Activated T-cell treated with anti-CD3 and anti-CD28 coated beads, Interleukin-2, amount 50 U/mL, for 24 hours (primary cell): Measurements from ENCODE around the gene UBAC2.

Experiments used
- DNase-seq: peaks from one replicate; pipeline ENCODE4 v3.0.0-alpha.2; 2020
- H3K27ac Mint-ChIP-seq: 2 replicates; pipeline ENCODE4 v1.8.0; 2020; ENCODE audit warnings: mild to moderate bottlenecking, mixed read lengths
- H3K27me3 Mint-ChIP-seq: 2 replicates; pipeline ENCODE4 v1.8.0; 2020; ENCODE audit warnings: mixed read lengths
- H3K36me3 Mint-ChIP-seq: 2 replicates; pipeline ENCODE4 v1.8.0; 2020; ENCODE audit warnings: low read depth, mixed read lengths
- H3K4me1 Mint-ChIP-seq: 2 replicates; pipeline ENCODE4 v1.8.0; 2020; ENCODE audit warnings: low read depth, mixed read lengths
- H3K4me3 Mint-ChIP-seq: 2 replicates; pipeline ENCODE4 v1.8.0; 2020; ENCODE audit warnings: mild to moderate bottlenecking, moderate library complexity, mixed read lengths
- H3K9me3 Mint-ChIP-seq: 2 replicates; pipeline ENCODE4 v1.8.0; 2020; ENCODE audit warnings: mixed read lengths

Gene UBAC2

DNA sequence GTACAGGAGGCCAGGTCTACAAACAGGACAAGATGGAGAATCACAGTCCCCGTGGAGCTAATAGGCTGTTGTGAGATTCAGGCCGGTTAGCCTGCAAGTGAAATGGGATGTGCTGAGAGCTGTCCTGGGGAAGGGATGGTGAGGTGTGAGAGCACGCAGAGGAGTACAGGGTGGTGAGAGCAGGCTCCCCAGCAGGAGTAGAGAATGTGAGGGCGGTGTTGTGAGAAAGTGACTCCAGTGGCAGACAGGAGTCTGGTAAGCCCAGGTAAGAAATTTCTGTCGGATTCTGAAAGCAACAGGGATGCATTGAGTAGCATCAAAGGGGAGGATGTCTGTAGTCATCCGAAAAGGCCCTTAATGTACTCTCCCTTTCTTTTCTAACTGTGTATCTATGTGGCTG lies 157.3 kb downstream of the UBAC2 start:
- Mint-ChIP-seq H3K4me3 (peak overlapping the region; percentile 32), H3K36me3 (peaks cover 81% of the 10 kb centered on the region)

DNA sequence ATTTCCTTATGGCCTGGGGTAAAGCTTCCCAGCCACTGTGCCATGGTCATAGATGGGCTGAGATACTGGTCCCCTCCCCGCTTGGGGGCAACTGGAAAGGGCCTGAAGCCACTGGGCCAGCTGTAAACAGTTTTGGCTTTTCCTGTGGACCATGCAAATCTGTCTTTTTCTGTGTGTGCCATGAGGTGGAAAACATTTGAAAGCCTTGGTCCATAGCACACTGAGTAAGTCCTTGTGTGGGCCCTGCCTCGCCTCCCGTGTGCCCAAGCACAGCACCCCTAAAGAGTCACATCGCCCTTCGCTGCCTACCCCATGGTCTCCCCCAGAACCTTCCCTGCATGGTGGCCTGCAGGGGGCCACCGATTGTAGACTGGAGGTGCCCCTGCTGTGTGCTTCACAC lies 158.9 kb downstream of the UBAC2 start:
- H3K36me3 Mint-ChIP-seq = peaks cover 75% of the 10 kb centered on the region
- no peak overlapping the region for H3K4me3 Mint-ChIP-seq
- peaks cover 93% of the 10 kb centered on the region for H3K4me1 Mint-ChIP-seq
- no peaks in the 10 kb centered on the region for H3K27me3 Mint-ChIP-seq
- no peaks in the 10 kb centered on the region for H3K9me3 Mint-ChIP-seq
- no peak for DNase-seq
- H3K27ac Mint-ChIP-seq = peak overlapping the region; percentile 80

More for the DNA sequence above, 157.3 kb downstream of the UBAC2 start:
- Mint-ChIP-seq H3K9me3 (no peaks in the 10 kb centered on the region), H3K27me3 (no peaks in the 10 kb centered on the region), H3K4me1 (peaks cover 95% of the 10 kb centered on the region), H3K27ac (peak overlapping the region; percentile 99)
- no peak for DNase-seq

DNA sequence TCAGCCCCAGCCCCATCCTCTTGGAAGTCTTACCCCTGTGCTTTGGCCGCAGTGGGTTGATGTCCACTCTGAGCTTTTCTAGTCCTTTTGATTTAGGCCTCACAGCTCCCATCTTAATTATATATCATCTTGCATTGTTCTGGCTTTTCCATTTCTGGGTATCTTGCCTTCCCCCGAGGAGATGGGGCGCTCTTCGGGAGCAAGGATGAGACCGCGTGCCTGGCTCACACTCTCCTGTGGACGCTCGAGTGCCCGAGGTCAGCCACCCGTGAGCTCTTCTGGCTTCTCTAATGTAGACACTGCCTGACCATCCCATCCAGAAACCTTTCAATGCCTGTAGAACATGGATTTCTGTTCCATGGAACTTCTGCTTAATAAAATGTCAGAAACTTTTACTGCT lies 160.0 kb downstream of the UBAC2 start:
- Mint-ChIP-seq H3K27me3 (no peaks in the 10 kb centered on the region), H3K27ac (peak overlapping the region; percentile 80), H3K9me3 (no peaks in the 10 kb centered on the region), H3K4me1 (peaks cover 90% of the 10 kb centered on the region), H3K36me3 (peaks cover 66% of the 10 kb centered on the region), H3K4me3 (no peak overlapping the region)
- DNase-seq = no peak

DNA sequence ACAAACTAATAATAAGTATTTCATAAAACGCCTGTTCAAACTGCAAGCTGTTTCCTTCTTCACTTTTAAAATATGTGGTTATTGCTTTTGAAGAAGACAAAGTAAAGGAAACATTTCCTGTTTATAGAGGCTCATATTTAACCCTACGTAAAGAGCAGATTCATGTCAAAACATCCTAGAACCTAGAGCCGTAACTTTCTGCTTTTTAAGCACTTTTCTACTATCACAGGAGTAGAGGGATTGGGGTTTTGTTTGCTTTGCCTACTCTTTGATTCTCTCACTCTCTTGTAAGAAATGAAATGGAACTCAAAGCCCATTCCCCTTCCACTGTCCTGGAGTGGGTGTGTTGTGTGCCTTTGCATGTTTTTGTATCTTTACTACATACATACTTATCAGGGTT lies 160.5 kb downstream of the UBAC2 start:
- H3K27ac Mint-ChIP-seq = peak overlapping the region; percentile 61
- peaks cover 90% of the 10 kb centered on the region for H3K4me1 Mint-ChIP-seq
- H3K36me3 Mint-ChIP-seq = peaks cover 66% of the 10 kb centered on the region
- no peak for DNase-seq
- no peaks in the 10 kb centered on the region for H3K9me3 Mint-ChIP-seq
- no peaks in the 10 kb centered on the region for H3K27me3 Mint-ChIP-seq
- H3K4me3 Mint-ChIP-seq = peak overlapping the region; percentile 3

DNA sequence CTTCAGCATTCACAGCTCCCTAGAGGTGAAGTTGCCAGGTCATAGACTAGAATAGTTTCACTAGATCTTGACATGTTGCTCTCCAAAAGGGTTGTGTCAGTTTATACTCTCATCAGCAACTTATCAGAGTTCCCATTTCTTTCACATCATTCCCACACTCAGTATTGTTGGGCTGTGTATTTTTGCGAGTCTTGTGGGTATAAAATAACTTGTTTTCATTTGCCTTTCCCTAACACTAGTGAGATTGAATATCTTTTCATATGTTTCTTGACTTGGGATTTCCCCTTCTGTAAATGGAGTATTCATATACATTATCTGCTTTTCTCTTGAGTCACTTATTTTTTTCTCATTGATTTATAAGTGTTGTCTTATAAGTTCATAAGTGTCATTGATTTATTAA lies 161.7 kb downstream of the UBAC2 start:
- Mint-ChIP-seq H3K4me3 (no peak overlapping the region), H3K4me1 (peaks cover 90% of the 10 kb centered on the region), H3K9me3 (no peaks in the 10 kb centered on the region), H3K27ac (peak overlapping the region; percentile 83), H3K27me3 (no peaks in the 10 kb centered on the region), H3K36me3 (peaks cover 64% of the 10 kb centered on the region)
- no peak for DNase-seq

DNA sequence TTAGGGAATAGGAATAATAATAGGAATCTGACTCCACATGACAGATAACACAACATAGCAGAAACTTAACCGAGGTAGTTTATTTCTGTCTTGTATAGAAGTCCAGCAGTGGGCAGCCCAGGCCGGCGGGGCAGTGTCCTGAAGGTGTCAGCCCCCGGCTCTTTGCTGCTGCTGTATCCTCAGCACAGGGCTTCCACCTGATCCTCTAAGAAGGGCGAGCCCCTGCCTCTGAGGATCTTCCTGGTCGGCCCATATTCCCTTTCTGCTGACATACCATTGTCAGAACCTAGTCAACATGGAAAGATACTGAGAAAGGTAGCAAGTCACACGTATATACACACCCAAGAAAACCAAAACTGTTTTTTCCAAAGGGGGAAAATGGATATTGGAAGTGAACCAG lies 162.7 kb downstream of the UBAC2 start:
- Mint-ChIP-seq H3K36me3 (peaks cover 66% of the 10 kb centered on the region), H3K4me1 (peaks cover 92% of the 10 kb centered on the region), H3K4me3 (no peak overlapping the region), H3K9me3 (no peaks in the 10 kb centered on the region), H3K27ac (peak overlapping the region; percentile 71), H3K27me3 (no peaks in the 10 kb centered on the region)
- no peak for DNase-seq

DNA sequence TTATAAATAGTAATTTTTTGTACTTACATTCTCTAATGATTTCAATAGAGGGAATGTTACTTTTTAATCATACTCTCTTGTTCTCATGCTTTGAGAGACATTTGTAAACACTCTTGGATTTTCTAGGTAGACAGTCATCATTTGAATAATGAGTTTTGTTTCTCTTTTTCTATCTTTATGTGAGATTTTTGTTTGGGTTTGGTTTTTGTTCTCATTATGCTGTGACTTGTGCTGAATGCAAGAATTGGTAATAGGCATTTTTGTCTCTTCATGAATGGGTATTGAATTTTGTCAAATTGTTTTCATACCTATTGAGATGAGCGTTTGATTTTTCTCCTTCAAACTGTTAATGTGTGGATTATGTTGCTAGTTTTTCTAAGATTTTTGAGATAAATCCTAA lies 163.3 kb downstream of the UBAC2 start:
- DNase-seq = no peak
- Mint-ChIP-seq H3K36me3 (peaks cover 65% of the 10 kb centered on the region), H3K4me1 (peaks cover 92% of the 10 kb centered on the region), H3K27me3 (no peaks in the 10 kb centered on the region), H3K9me3 (no peaks in the 10 kb centered on the region), H3K4me3 (no peak overlapping the region), H3K27ac (peak overlapping the region; percentile 51)

DNA sequence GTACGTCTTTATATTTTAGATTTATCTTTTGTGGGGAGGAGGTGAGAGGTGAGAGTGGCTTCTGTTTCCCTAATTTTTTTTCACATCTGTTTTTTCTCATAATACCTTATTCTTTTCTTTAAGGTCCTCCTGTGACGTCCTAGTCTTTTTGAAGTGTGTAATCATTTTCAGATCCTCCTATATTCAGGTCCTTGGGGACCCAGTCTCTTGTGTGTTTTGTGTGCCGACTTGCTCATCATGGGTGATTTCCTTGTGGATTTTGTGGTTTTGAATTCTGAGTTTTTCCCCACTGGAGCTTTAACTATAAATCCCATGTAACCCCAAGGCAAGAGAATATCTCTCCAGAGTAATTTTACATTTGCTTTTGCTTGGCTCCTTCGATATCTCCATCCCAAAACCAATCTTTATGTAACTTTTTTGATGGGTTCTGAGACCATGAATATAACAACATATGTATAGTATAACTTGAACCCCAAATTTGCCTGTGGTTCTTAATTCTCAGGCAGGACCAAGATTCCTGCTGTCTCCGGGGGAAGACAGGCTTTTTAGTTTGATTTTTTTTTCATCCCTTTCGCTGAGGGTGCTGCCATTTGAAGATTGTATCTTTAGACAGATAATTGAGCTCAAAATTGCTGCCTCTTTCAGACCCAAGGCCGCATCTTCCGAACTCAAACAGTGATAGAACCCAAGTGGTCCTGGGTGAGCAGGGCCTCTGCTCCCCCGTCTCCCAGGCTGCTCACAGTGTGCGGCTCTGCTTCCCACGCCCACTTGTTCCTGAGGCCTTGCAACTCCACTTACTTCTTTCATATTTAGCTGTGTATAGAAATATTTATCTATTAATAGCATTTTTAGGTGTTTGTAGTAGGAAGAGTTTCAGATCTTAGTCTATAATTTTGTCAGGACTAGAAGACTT lies 165.7 kb downstream of the UBAC2 start:
- peaks cover 66% of the 10 kb centered on the region for H3K36me3 Mint-ChIP-seq
- H3K27ac Mint-ChIP-seq = peak overlapping the region; percentile 84
- no peaks in the 10 kb centered on the region for H3K9me3 Mint-ChIP-seq
- peak; percentile 38 for DNase-seq
- no peaks in the 10 kb centered on the region for H3K27me3 Mint-ChIP-seq
- peak overlapping the region; percentile 55 for H3K4me3 Mint-ChIP-seq
- H3K4me1 Mint-ChIP-seq = peaks cover 93% of the 10 kb centered on the region

DNA sequence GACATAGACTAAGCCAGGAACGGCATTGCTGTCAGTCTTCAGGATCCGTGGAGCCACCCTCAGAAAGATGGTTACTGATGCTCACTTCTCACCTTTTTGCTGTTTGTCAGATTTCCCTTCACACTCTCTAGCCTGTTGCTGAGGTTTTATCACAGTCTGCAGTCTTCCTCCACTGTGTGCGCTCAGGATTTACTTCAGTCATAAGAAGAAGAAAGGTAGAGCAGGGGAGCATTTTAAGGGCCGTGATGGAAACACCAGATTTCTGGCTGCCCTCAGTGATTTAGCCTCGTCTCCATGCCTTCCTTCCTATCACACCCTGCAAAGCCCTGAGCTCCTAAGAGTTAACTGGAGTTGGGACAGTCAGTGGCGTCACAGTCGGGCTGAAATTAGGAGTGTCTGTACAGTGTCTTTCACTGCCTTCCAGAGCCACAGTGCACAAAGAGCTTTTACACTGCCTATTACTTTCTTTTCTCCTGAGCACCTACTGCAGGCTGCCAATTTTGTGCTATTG lies 166.5 kb downstream of the UBAC2 start:
- peaks cover 64% of the 10 kb centered on the region for H3K36me3 Mint-ChIP-seq
- no peaks in the 10 kb centered on the region for H3K9me3 Mint-ChIP-seq
- peak overlapping the region; percentile 84 for H3K27ac Mint-ChIP-seq
- peak; percentile 34 for DNase-seq
- H3K27me3 Mint-ChIP-seq = no peaks in the 10 kb centered on the region
- peaks cover 95% of the 10 kb centered on the region for H3K4me1 Mint-ChIP-seq
- peak overlapping the region; percentile 21 for H3K4me3 Mint-ChIP-seq

DNA sequence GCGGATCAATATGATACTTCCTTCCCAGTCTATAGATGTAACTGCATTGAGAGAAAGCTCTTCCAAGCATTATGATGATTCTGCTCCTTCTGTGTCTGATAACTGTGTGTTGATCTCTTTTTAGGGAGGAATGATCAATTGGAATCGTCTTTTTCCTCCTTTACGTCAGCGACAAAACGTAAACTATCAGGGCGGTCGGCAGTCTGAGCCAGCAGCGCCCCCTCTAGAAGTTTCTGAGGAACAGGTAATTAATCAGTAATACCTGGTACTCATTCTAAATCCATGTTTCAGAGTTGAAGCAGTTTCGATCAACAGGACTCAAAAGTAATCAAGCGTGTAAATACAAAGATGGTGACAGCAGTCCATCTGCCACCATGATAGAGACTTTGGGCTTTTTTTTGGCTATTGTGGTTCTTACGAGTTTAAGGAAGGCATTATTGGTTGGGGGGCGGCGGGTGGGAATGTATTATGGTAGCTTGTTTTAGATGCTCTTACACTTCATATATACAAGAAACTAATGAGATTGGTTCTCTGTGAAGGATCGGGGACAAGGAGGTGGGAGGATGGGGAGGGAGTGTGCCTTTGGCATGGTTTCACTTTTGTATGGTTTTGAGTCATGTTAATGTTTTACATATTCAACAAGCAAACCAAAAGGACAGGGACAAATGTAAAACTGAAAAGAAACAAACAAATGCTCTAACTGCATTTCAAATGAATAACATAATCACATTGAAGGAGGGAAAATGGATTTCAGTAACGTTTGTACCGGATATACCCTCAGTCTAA lies 167.2 kb downstream of the UBAC2 start:
- peaks cover 96% of the 10 kb centered on the region for H3K4me1 Mint-ChIP-seq
- peak overlapping the region; percentile 84 for H3K27ac Mint-ChIP-seq
- H3K9me3 Mint-ChIP-seq = no peaks in the 10 kb centered on the region
- H3K27me3 Mint-ChIP-seq = no peaks in the 10 kb centered on the region
- peak overlapping the region; percentile 21 for H3K4me3 Mint-ChIP-seq
- H3K36me3 Mint-ChIP-seq = peaks cover 67% of the 10 kb centered on the region
- DNase-seq = peak; percentile 30

DNA sequence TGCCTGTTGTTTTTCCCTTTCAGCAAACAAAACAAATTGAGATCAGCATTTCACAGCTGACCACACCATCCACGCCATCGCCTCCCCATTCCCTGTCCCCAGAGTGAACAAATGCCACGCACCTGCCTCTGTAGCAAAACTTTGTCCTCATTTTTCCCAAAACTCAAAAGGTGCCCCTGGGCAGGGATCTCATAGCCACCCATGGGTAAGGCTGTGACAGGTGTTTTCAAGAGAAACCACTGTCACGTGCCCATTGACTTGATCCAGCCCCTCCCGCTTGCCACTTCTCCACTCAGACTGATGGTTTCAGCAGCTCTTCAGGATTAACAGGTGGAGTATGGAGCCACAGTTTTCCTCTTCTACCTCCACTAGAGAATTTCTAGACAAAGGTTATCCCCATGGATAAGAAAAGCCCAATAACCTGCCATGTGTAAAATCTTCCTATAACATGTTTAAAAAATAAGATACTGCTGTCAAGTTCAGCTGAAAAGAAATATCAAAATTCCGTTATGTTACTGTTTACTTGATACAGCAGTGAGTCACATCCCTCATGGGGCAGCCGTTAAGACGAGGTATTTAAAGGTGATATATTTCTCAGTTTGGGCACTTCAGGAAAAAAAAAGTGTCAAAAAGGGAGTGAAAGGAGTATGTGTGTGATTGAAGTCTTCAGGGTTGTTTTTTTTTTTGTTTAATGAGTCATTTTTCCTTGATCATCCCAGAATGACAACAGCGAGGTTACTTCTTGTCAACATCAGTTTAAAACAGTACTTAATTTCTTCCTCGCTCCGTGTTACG lies 170.0 kb downstream of the UBAC2 start:
- H3K36me3 Mint-ChIP-seq = peaks cover 84% of the 10 kb centered on the region

DNA sequence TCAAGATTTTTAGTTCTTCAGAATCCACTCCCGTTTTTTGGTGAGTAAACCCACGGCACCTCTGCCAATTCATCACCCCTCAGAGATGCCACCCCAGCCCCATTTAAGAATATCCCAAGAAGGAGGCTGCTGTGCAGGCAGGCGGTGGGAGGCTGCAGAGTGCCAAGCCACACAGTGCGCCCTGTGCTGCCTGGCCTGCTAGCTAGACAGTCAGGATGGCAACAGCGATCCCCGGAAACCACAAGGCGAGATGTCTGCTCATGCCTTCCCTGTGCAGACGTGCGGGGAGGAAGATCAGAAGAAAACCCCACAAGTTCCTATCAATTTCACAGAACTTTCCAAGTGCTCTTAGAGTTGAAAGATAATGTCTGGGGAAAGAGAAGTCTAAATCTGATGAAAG lies 171.3 kb downstream of the UBAC2 start:
- no peaks in the 10 kb centered on the region for H3K27me3 Mint-ChIP-seq
- H3K4me3 Mint-ChIP-seq = peak overlapping the region; percentile 64
- DNase-seq = peak; percentile 59
- H3K36me3 Mint-ChIP-seq = peaks cover 86% of the 10 kb centered on the region
- H3K4me1 Mint-ChIP-seq = peaks cover 99% of the 10 kb centered on the region
- H3K27ac Mint-ChIP-seq = peak overlapping the region; percentile 88
- no peaks in the 10 kb centered on the region for H3K9me3 Mint-ChIP-seq

More for the DNA sequence above, 170.0 kb downstream of the UBAC2 start:
- peaks cover 99% of the 10 kb centered on the region for H3K4me1 Mint-ChIP-seq
- H3K4me3 Mint-ChIP-seq = peak overlapping the region; percentile 64
- peak; percentile 31 for DNase-seq
- H3K9me3 Mint-ChIP-seq = no peaks in the 10 kb centered on the region
- no peaks in the 10 kb centered on the region for H3K27me3 Mint-ChIP-seq
- H3K27ac Mint-ChIP-seq = peak overlapping the region; percentile 89

DNA sequence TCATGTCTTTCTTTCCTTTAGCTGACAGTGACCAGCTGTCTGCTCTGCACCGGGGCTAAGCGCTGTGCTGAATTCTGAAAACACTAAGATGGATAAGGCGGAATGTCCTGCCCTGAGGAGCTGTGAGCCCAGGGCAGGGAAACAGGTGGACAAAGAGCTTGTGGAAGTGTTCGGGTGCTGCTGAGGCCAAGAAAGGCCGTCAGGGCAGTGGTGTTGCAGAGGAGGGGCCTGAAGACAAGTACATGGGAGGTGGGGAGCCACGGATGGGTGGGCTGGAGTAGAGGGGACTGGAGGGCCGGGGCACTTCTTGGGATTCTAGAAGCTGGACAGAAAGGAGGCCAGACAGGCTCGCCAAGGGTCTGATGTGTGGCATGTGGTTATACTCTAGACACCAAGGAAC lies 172.8 kb downstream of the UBAC2 start:
- Mint-ChIP-seq H3K4me1 (peaks cover 93% of the 10 kb centered on the region), H3K9me3 (no peaks in the 10 kb centered on the region), H3K27me3 (no peaks in the 10 kb centered on the region), H3K27ac (peak overlapping the region; percentile 39), H3K36me3 (peaks cover 84% of the 10 kb centered on the region), H3K4me3 (no peak overlapping the region)
- peak; percentile 27 for DNase-seq
